ENCODE measurements around the gene OR3A2. TPM values are rescaled to one million over a fixed set of nuclear protein-coding genes. Genes with fewer than 3 reads are reported as not detected.

Gene OR3A2
- total and polyA plus RNA-seq, 9 of the 15 experiments (the other 6 are each of a cell fraction or from before 2014, with no cell fraction given), result not detected

GRCh38 chr17:3318336-3318735 lies 67.8 kb downstream of the OR3A2 start:
- peak in 1 of 3 experiments; percentile 51; a peak in 2 of 6 replicates for TF ChIP-seq ZBTB11 (CRISPR knock-in tag; IDR thresholded peaks at IDR 0.05)
- TF ChIP-seq ZNF445 (CRISPR knock-in tag; IDR thresholded peaks at IDR 0.05; ENCODE audit: low read depth), result no peak
- TF ChIP-seq CBFA2T3 (IDR thresholded peaks at IDR 0.05), result no peak
- no peak for TF ChIP-seq ELF2 (CRISPR knock-in tag; IDR thresholded peaks at IDR 0.05)
- no peak for TF ChIP-seq SNRNP70 (optimal IDR thresholded peaks at IDR 0.05; ENCODE audit: low read depth, low read length)
- TF ChIP-seq PRDM10 (IDR thresholded peaks at IDR 0.05; ENCODE audit: partially characterized antibody), result peak; percentile 44
- Histone ChIP-seq H3K79me2 (ENCODE audit: control insufficient read depth, insufficient read depth, low read length) (no peaks in the 10 kb centered on the region), H3K27me3 (ENCODE audit: control insufficient read depth in 2 of 2, insufficient read depth in 2 of 2, low read length in 2 of 2) (no peaks in the 10 kb centered on the region), H3K4me2 (ENCODE audit: insufficient read depth, low read length) (no peak overlapping the region), H2AFZ (ENCODE audit: low read depth, low read length) (no peak overlapping the region), H3K9ac (ENCODE audit: insufficient read depth in 1 of 2, low read depth in 2 of 2, low read length in 2 of 2) (no peak overlapping the region), H4K20me1 (replicated peaks; ENCODE audit: control insufficient read depth, insufficient read depth, low read length) (no peaks in the 10 kb centered on the region), H3K9me3 (replicated peaks; ENCODE audit: control insufficient read depth, insufficient read depth, low read depth, low read length) (no peaks in the 10 kb centered on the region), H3K27ac (ENCODE audit: extremely low read depth, low read depth, low read length) (no peak overlapping the region), H3K4me3 (no peak overlapping the region), H3K4me1 (replicated peaks in 1 of 2; ENCODE audit: control insufficient read depth in 2 of 2, insufficient read depth in 2 of 2, low read length in 2 of 2) (no peaks in the 10 kb centered on the region), H3K36me3 (ENCODE audit: control insufficient read depth, insufficient read depth, low read length) (no peaks in the 10 kb centered on the region), H3K9me1 (ENCODE audit: control insufficient read depth, insufficient read depth, low read length) (no peaks in the 10 kb centered on the region)
- in situ Hi-C loops (cut with MboI), result no loop called here
- intact Hi-C loops (cut with micrococcal nuclease), result no loop called here
- ATAC-seq (no peak), FAIRE-seq (no peak), DNase-seq (ENCODE audit: extremely low read depth in 1 of 4, low spot score in 3 of 4) (no peak)
- 3% methylated on average over 5 of the region's 5 CpGs for WGBS (ENCODE audit: insufficient coverage, low coverage, missing lambda C conversion rate)
- BruUV-seq (replicated peaks), result no TSS peak
- ChIA-PET POLR2A (no interaction called here), CTCF (ENCODE audit: low intra/inter-chr PET ratio) (no interaction called here)
